Anterior cingulate cortex (tissue), 58 donors: ENCODE data around the gene EHD3.
A peak's percentile ranks its signal among the peaks of the same experiment; 100 is the strongest.

ENCODE experiments used
- DNase-seq, 58 donors: peaks; one replicate each; lab custom pipeline; 2025; lab: John Stamatoyannopoulos, UW

EHD3 gene

DNA sequence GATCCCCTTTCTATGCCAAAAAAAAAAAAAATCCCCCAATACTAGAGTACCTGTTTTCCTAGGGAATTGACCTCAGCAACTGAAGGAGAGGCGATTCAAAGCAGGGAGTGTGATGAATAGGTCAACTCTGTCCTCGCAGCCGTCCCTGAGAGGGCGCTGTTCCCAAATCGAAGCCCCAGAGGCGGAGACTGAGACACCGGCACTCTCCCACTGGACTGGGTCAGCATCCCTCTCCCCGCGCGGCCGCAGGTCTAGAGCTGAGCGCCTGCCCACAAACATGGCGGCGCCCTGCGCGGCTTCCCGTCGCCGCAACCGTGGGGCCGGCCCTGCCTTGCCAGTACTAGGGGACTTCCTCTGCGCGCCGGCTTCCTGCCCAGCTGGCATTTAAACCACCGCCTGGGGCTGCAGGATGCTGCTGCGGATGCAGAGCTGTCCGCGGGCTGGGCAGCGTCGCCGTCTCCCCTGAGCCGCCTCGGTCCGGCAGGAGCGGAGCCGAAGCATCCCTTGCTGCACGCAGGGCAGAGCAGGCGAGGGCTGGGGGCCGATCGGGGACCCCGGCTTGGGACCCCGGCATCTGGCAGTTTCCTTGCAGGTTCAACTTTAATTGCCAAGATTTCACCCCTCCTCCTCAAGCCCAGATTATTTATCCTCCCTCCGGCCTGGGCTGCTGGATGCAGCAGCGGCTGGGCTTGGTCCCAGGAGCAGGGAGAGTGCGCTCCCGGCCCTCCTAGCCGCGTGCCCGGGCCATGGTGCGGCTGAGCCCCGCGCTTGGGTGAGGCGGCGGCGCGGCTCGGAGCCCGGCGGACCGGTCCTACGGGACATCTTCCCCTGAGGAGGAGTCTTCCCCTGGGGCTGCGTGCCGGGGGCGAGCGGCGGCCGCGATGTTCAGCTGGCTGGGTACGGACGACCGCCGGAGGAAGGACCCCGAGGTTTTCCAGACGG lies at the start of gene EHD3:
Gene EHD3, plus strand, starts transcription at position 412 of the 942 bp plus-strand sequence. Its CDS starts 470 bp downstream, at position 882.
- peak; percentile 43 to 96 (median 87) for DNase-seq

DNA sequence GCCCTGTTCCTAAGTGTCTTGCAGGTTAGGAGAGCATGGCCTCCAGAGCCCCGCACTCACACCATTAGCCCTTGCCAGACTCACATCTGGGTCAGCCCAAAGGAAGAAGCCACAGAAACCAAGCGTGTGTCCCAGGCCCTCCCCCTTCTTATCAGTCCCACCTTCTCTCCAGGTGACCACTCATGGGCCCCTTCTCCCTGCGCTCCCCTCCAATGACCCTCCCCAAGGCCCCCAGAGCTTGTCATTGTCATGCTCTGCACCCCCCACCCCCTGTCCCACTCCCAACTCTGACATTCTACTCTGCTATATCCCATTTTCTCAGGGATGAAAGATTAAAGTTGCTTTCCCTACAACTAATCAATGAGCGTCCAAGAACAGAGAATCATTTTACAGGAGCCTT lies 46.8 kb upstream of the EHD3 start:
- DNase-seq: no peak

DNA sequence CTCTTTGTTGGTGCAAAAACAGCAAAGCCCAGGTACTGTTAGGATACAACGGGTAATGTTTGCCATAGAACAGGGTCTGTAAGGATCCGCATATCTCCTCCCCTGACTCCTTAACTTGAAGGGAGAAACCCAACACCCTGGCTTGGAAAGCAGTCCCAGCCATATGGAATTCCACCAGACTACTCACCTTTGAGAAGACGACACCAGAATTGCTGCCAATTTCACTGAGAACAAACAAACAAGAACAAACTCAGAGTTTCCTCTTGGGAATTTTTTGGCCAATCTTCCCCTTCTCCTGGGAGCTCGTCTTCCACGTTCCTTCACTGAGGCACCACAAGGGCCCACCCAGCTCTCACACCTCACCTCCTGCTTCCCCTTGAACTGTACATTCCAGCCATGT lies 45.8 kb upstream of the EHD3 start:
- DNase-seq: no peak

DNA sequence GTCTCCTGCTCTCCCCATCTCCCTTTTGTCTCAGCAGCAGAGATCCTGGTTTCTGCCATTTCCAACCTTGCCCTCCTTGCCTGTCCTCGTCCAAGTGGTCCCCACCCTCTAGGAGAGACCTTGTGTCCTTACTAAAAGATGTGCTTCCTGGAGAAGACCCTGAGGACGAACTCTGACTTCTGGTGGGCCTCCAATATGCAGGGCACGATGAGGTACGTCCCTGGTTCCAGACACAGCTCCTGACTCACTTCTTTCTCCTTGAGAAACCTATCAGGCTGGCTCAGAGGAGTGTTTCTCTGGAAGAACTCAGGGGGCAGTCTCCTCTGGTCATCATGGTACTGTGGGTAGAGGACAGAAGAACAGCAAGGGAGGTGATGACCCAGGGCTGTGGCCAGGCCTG lies 44.8 kb upstream of the EHD3 start:
- DNase-seq: no peak

DNA sequence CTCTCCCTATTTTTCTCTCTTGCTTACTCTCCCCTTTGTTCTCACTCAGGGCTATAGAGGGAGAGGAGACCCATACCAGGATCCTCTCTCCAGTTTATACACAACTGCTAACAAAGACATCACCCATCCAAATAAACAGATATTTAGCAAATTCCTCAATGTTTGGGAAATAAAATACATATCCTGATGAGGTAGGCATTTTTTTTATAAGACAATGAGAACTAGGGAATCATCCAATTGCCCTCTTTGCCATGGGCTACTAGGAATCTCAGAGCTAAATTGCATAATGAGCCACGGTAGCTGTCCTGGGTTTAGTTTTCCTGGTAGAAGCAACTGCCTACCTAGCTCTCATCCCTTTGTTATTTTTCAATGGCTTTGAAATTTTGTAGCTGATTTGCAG lies 43.8 kb upstream of the EHD3 start:
- no peak for DNase-seq

DNA sequence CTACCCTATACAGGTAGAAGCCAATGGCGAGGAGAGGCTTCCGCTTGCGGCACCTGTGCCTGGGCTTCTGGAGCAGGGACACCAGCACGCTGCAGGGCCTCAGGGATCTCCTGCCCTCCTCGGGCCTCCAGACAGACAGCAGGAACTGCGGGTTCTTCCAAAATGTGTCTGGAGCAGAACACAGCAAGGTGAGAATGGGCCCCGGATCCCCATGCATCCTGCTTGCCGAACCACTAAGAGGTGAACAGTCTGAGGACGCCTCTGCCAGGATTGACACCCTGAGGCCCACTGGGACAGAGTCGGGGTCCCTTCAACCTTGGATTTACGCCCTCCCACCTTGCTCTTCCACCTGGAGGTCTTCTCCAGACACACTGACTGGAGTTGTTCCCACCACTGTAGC lies 42.0 kb upstream of the EHD3 start:
- no peak for DNase-seq

DNA sequence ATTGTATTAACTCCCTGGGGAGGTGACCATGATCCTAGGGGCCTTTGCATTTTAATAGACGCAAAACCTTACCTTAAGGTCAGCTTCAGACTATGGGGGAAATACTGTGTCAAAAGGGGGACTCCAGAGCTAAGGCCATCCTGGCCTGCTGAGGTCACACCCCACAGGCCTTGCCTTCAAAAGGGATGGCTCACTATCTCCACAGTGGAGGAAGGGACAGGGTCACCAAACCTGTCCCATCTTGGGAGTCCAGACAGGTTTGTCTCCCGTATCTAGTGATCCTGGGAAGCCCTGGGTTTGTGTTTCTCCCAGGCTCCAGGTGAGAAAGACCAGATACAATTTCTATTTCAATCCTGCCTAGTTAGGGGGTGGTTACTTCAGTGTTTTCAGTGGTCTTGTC lies 41.6 kb upstream of the EHD3 start:
- DNase-seq: no peak

DNA sequence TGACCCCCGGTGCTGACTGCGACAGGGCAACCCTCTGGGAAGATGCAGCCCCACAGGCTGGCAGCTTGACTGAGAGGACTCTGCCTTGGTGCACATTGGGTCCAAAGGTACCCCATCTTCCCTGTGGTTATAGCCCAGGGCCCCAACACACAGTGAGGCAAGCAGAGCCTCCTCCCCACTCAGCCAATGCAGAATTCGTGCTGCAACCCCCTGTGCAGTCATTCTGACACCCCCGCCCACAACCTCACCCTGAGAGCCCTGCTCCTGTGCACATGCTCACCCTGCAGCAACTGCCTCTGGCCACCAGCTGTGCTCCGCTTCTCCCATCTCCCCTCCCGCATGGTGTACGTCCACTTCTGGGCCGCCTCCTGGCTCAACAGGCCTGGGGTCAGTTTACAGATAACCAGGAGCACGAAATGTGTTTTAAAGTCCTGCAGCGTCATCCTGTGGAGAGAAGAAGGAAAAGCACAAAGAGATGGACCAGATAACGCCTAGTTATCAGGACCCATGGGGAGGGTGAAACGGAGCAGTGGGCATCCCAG lies 41.0 kb upstream of the EHD3 start:
- no peak for DNase-seq

DNA sequence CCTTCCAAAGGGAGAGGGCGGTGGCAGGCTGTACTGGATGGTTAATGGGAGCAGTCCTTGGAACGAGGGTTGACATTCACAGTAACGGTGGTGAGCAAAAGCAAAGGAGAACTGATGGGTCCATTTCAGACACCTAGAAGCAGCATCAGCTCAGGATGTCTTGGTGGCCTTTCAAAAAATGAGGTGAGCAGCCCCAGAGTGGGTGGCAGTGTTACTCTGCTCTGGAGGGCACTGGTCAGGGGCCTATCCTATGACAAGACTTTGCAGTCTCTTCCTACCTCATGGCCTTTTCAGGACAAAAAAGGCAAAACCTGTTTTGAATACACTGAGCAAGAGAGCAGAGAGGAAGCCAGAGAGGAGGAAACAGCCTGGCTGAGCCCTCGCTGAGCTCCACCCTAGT lies 40.1 kb upstream of the EHD3 start:
- DNase-seq: no peak

DNA sequence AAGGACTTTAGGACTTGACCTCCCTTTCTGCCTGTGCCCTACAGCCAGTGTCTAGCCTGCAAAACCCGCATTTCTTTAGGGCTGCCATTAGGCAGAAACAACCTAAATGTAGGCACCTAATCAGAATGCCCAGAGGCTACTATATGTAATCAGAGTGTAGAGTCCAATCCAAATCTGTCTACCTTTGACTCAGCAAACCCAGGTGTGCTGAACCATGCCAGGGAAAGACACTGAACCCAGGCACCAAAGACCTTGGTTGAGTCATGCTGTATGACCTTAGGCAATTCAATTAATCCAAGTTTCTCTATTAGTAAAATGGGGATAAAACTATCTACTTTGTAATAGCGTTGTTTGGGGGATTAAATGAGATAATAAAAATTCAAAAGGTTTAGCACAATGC lies 37.3 kb upstream of the EHD3 start:
- no peak for DNase-seq

DNA sequence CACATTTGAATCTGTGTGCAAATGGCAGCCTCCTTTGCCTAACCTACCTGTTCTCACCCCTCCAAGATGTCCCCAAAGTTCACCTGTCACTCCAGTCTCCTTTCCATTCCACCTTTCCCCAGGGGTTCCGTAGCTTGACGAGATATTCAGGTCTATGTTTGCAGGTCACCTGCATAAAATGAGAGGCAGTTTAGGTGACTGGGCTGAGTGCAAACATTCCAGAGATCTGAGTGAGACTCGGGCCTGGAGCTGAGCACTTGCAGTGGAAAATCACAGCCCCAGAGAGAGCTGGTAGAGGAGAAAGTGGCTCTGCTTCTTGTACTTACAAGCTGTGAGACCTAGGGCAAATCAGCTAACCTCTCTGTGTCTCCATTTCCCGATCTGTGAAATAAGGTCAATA lies 36.8 kb upstream of the EHD3 start:
- no peak for DNase-seq

DNA sequence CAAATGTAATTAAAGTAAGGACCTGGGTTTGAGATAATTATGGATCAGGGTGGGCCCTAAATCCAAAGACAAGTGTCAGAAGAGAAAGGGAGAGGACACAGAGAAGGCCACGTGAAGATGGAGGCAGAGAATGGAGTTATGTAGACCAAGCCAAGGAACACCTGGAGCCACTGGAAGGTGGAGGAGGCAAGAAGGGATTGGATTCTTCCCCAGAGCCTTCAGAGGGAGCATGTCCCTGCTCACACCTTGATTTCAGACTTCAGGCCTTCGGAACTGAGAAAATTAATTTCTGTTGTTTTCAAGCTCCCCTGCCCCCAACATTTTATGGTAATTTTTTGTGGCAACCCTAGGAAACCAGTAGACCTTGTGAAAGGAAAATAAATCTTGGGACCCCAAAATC lies 36.3 kb upstream of the EHD3 start:
- no peak for DNase-seq

DNA sequence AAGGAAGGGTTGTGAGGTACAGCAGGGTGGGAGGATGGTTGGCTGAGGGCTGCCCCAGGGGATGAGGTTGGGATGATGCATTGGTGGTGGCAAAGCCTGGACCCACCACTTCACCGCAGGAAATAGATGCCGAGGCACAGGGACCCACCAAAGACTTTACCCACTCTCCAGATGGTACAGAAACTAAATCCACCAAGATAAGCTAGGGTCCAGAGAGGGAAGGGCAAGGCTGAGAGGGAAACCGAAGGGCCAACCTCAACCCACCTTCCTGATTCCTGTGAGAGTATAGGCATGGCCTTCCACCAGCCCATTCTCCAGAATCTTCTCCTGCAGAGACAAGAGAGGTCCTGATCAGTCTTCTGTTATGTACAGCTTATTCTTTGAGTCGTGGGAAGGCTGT lies 34.7 kb upstream of the EHD3 start:
- DNase-seq: no peak

DNA sequence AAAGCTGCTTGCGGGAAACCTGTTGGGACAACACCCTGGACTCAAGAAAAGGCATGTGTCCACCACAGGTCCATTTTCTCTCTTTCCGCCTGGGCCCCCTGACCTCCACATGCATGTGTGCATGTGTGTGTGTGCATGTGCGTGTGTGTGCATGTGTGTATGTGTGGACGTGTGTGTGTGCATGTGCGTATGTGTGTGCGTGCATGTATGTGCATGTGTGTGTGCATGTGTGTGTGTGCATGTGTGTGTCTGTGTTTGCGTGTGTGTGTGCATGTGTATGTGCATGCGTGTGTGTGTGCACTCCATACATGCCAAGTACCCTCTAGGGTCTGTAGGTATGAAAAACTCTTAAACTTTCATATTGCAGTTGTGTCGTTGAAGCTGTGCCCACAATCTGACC lies 33.0 kb upstream of the EHD3 start:
- no peak for DNase-seq

DNA sequence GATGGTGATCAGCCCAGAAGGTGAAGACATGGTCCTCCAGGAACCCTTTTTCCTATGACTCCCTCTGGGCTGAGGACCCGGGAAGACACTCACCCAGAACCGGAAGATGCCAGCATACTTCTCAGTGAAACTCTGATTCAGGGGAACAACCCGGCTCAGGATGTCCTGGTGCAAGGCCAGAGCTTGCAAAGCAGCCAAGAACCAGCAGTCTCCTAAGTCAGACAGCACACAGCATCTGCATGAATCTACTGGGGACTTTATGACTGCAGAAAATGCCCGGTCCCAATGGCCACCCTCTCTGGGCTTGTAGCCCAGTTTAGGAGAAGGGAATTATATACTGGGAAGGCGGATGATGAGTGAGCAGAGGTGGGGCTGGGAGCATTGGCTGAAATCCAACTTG lies 31.9 kb upstream of the EHD3 start:
- no peak for DNase-seq

DNA sequence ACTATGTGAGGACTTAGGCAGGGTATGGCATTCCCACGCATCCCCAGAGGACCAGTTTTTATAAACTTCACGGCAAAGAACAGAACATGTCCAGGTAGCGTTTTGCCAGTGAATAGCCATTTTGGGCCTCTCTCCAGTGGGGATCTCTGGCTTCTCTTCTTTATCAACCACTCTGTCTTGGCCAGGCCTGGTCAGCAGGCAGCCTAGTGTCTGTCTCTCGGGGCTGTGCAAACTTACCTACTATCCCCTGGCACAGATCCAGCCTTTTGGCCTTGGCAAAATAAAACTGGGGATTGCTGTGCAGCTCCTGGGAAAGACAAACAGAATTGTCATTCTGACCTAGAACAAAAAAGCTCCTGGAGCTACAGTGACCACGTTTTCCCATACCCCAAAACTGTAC lies 31.1 kb upstream of the EHD3 start:
- no peak for DNase-seq

DNA sequence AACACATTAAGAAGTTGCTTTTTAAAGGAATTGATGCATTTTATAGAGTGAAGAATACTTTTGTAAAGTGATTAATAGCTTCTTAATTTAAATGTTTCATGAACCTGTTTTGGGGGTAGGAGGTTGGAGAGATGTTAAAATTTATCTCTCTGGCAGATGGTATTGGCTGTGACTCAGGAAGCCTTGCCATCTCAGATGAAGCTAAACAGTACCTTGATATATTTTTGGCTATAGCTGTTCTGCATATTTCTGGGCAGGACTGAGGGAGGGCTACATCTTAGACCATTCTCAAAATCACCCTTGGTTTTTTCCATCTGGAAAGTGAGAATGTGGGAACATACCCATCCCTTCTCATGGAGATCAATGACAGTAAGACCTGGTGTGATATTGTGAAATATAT lies 30.0 kb upstream of the EHD3 start:
- DNase-seq: no peak

DNA sequence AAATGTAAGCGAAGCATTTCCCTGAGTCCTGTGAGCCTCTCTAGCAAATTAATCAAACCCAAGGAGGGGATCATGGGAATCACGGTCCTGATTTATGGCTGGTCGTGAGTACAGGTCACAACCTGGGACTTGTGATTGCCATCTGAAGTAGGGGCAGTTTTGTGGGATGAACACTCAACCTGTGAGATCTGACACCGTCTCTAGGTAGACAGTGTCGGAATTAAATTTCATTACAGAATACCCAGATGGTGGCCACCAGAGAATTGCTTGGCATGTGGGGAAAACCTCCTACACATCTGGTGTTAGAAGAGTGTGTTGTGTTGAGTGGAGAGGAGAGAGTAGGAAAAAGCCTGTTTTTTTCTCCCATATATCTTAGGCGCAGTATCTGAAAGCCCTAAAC lies 29.2 kb upstream of the EHD3 start:
- DNase-seq: peak in 3 of 58 donors; percentile 4 to 39 (median 26)

DNA sequence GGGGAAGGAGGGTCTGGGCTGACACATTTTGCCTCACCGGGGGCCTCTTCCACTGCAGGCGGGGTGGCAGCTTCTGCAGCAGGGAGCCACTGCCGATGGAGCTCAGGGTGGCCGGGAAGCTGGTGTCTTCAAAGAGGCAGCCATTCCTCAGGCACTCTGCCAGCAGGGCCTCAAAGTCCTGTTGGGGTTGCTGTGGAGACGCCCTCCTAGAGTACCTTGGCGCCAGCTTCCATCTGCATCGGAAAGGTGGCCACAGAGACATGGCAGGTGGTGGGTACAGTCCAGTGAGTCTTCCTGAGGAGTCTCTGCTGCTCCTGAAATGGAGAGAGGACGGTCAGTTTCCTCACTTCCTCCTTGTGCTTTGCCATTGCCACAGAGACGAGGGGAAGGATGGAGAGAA lies 28.8 kb upstream of the EHD3 start:
- DNase-seq: no peak

DNA sequence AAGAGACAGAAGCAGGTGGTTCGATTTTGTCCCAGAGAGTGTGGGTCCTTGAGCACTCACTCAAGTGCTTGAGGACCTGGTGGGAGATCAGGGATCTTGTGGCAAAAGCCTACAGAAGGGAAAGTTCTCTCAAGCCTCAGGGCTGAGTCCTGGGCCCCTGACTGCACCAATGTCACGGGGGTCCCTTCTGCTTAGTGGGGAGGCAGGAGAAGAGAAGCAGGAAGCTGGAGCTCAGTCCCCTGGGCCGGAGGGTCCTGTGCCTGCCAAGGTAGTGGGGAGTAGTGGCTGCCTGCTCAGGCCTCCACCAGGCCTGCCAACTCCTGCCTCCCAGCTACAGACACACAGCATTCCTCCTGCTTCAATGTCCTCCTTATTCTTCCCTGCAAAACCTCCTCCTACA lies 28.3 kb upstream of the EHD3 start:
- no peak for DNase-seq

DNA sequence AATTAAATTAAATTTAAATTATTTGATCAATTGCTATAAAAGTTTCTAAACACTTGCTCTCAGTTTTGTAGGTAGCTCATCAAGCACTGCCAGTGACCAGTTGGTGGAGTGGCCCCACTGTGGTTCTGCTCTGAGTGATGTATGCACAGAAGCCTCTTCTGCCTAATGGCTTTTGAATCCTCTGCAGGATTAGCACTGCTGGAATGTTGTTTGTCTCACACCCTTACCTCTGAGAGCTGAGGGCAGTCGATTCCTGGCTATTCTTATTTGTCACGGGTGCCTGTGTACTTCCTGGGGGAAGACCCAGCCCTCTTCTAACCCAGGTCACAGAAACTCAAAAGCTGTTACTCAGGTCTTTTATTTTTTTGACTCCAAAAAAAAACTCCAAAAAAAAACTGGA lies 26.2 kb upstream of the EHD3 start:
- no peak for DNase-seq

DNA sequence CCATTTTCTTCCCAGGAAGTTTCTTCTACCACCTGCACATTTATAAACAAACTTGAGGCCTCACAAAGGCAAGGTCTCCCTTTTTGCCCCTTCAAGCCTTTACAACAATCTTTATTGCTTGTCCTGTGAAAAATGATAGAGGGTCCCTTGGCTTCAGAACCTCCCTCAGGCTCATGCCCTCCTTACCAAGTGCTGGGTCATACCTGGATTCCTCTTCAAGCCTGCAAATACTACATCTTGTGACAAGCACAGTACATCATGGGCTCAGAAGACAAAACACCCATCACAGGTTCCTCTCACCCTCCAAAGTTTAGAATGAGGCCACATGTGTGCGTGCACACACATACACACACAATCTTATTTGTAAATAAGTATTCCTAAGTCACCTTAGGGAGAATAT lies 25.7 kb upstream of the EHD3 start:
- DNase-seq: no peak
